ENCODE data around the gene KIF1B. TPM values are rescaled to one million over a fixed set of nuclear protein-coding genes. Genes with fewer than 3 reads are reported as not detected.

Gene KIF1B
- total and polyA plus RNA-seq, 9 of the 15 experiments (the other 6 are each of a cell fraction or from before 2014, with no cell fraction given): 2.8 to 19.8 (median 11.9) TPM

DNA sequence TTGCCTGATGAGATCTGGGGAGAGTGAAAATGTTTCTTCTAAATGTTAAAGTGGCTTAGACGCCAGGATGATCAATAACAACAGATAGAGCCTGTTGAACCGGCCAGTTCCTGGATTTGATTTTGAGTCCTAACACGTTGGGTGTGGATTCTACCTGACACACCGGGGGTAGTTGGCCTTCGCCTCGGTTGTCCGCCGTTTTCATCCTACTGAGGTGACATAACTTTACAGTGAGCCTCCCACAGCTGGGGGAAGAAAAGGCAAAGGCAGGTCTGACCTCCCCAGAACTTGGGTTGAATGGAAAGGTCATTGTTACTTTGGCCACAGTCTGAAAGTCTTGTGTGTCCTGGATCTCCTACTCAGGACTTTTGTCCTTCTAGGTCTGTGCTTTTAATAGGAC lies 189.6 kb downstream of the KIF1B start (continued):
- no peak for TF ChIP-seq ZNF512 (tag; IDR thresholded peaks at IDR 0.05)
- TF ChIP-seq THRB (CRISPR knock-in tag; conservative IDR thresholded peaks at IDR 0.05): no peak
- TF ChIP-seq CHD2 (IDR thresholded peaks at IDR 0.05; ENCODE audit: low read depth, low read length): no peak
- 0 out of 2 replicates have a peak, but pooled peaks have one; percentile 15 for TF ChIP-seq ZNF175 (CRISPR knock-in tag; IDR thresholded peaks at IDR 0.05; ENCODE audit: low read depth)
- TF ChIP-seq SREBF2 (CRISPR knock-in tag; IDR thresholded peaks at IDR 0.05): no peak
- no peak for TF ChIP-seq DDX20 (tag; IDR thresholded peaks at IDR 0.05; ENCODE audit: low read depth)
- no peak for TF ChIP-seq FOXJ2 (tag; IDR thresholded peaks at IDR 0.05)
- no peak for TF ChIP-seq CXXC5 (CRISPR knock-in tag; IDR thresholded peaks at IDR 0.05)
- no peak for TF ChIP-seq PURB (CRISPR knock-in tag; IDR thresholded peaks at IDR 0.05; ENCODE audit: low read depth)
- TF ChIP-seq ZNF79 (CRISPR knock-in tag; IDR thresholded peaks at IDR 0.05; ENCODE audit: low read depth): no peak
- TF ChIP-seq ZNF3 (CRISPR knock-in tag; IDR thresholded peaks at IDR 0.05): no peak
- 0 out of 2 replicates have a peak, but pooled peaks have one; percentile 7 for TF ChIP-seq TCF7 (IDR thresholded peaks at IDR 0.05; ENCODE audit: borderline replicate concordance)
- no peak for TF ChIP-seq SRSF9 (IDR thresholded peaks at IDR 0.05; ENCODE audit: borderline replicate concordance, low read depth, low read length)
- no peak for TF ChIP-seq NFYB (IDR thresholded peaks at IDR 0.05; ENCODE audit: extremely low read depth, insufficient read length)
- no peak for TF ChIP-seq ZEB2 (IDR thresholded peaks at IDR 0.05)
- no peak for TF ChIP-seq PML (IDR thresholded peaks at IDR 0.05; ENCODE audit: low read length)
- TF ChIP-seq, protein P1, sequence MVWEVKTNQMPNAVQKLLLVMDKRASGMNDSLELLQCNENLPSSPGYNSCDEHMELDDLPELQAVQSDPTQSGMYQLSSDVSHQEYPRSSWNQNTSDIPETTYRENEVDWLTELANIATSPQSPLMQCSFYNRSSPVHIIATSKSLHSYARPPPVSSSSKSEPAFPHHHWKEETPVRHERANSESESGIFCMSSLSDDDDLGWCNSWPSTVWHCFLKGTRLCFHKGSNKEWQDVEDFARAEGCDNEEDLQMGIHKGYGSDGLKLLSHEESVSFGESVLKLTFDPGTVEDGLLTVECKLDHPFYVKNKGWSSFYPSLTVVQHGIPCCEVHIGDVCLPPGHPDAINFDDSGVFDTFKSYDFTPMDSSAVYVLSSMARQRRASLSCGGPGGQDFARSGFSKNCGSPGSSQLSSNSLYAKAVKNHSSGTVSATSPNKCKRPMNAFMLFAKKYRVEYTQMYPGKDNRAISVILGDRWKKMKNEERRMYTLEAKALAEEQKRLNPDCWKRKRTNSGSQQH (CRISPR knock-in tag; IDR thresholded peaks at IDR 0.05): no peak
- TF ChIP-seq NR4A1 (CRISPR knock-in tag; IDR thresholded peaks at IDR 0.05): no peak
- TF ChIP-seq NR4A1 (tag; IDR thresholded peaks at IDR 0.05): no peak
- TF ChIP-seq KDM1A (IDR thresholded peaks at IDR 0.05): no peak
- no peak for TF ChIP-seq ZNF274 (IDR thresholded peaks at IDR 0.05; ENCODE audit: borderline replicate concordance, low read depth, low read length)
- TF ChIP-seq JUNB (CRISPR knock-in tag; conservative IDR thresholded peaks at IDR 0.05): no peak
- 0 out of 2 replicates have a peak, but pooled peaks have one; percentile 2 for TF ChIP-seq KAT7 (CRISPR knock-in tag; IDR thresholded peaks at IDR 0.05; ENCODE audit: borderline replicate concordance)
- no peak for TF ChIP-seq ATF1 (CRISPR knock-in tag; IDR thresholded peaks at IDR 0.05)
- no peak for TF ChIP-seq ATF1 (tag; IDR thresholded peaks at IDR 0.05)
- TF ChIP-seq NBN (IDR thresholded peaks at IDR 0.05; ENCODE audit: low read depth): no peak
- TF ChIP-seq, protein P2, sequence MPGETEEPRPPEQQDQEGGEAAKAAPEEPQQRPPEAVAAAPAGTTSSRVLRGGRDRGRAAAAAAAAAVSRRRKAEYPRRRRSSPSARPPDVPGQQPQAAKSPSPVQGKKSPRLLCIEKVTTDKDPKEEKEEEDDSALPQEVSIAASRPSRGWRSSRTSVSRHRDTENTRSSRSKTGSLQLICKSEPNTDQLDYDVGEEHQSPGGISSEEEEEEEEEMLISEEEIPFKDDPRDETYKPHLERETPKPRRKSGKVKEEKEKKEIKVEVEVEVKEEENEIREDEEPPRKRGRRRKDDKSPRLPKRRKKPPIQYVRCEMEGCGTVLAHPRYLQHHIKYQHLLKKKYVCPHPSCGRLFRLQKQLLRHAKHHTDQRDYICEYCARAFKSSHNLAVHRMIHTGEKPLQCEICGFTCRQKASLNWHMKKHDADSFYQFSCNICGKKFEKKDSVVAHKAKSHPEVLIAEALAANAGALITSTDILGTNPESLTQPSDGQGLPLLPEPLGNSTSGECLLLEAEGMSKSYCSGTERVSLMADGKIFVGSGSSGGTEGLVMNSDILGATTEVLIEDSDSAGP (CRISPR knock-in tag; IDR thresholded peaks at IDR 0.05): no peak
